Ectodermal cell (in vitro differentiated cells): ENCODE results near the gene PPP1CB. TPM values are rescaled to one million over a fixed set of nuclear protein-coding genes. Genes with fewer than 3 reads are reported as not detected.

Source experiments
- H3K27ac ChIP-seq: 2 replicates; pipeline ENCODE4 v1.7.0; 2013; ENCODE audit warnings: mild to moderate bottlenecking, low read depth, low read length; ENCODE audit not compliant: insufficient read depth, poor library complexity, severe bottlenecking
- H3K27me3 ChIP-seq: 2 replicates; pipeline ENCODE4 v1.7.0; 2013; ENCODE audit warnings: mild to moderate bottlenecking, low read length; ENCODE audit not compliant: insufficient read depth, control insufficient read depth, poor library complexity, severe bottlenecking
- H3K36me3 ChIP-seq: one replicate; pipeline ENCODE4 v1.7.0; 2013; ENCODE audit warnings: low read length; ENCODE audit not compliant: control insufficient read depth, insufficient read depth
- H3K4me1 ChIP-seq: one replicate; pipeline ENCODE4 v1.7.0; 2013; ENCODE audit warnings: low read length; ENCODE audit not compliant: control insufficient read depth, insufficient read depth
- H3K4me3 ChIP-seq: 2 replicates; pipeline ENCODE4 v1.7.0; 2013; ENCODE audit warnings: low read depth, low read length, control low read depth; ENCODE audit not compliant: insufficient read depth
- H3K9me3 ChIP-seq: 2 replicates; pipeline ENCODE4 v1.7.0; 2013; ENCODE audit warnings: mild to moderate bottlenecking, low read length, moderate library complexity; ENCODE audit not compliant: control insufficient read depth
- WGBS, 2 experiments: methylation state at CpG; one replicate each; pipeline ENCODE4 v1.1.7; 2013; ENCODE audit warnings: missing lambda C conversion rate in 2 of 2; 5-methylcytosine and 5-hydroxymethylcytosine counted together
- polyA plus RNA-seq, 4 experiments: library from polyadenylated mRNA; stranded (reverse); fragments of 50-300 nt; gene quantifications; one replicate each; pipeline ENCODE4 v1.2.3, GENCODE V29; 2013

Gene PPP1CB
- 142 TPM for polyA plus RNA-seq (2013, experiment 1 of 4)
- 160 TPM for polyA plus RNA-seq (2013, experiment 2 of 4)
- polyA plus RNA-seq (2013, experiment 3 of 4), result 100 TPM
- 104 TPM for polyA plus RNA-seq (2013, experiment 4 of 4)

DNA sequence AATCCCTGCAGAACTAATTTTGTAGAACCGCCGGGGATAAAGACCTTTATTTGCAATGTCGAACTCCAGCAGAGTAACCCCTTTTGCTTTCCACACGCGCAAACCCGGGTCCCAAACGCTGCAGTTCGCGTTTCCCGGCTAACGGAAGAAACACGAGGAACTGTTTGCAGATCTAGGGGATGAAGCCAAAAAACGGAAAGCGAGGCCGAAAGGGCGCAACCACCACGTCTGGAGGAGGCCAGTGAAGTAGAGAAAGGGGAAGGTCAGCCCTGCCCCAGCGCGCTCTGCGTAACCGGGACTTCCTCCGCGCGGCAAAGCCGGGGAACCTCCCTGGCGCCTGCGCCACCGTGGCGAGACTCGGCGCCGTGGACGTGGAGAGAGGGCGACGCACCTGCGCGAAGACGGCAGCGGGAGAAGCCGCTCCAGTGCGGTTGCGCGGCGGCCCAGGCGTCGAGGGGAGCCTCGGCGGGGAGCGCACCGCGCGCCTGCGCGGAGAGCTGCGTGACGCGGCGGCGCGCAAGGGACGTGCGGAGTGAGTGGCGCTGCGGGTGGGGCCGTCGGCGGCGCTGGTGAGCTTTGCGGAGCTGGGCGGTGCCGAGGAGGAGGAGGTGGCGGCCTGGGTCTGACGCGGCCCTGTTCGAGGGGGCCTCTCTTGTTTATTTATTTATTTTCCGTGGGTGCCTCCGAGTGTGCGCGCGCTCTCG is at the start of gene PPP1CB:
PPP1CB (plus strand) TSS at position 579 of the 704 bp plus-strand sequence. CDS start 295 bp downstream, outside the sequence.
- Histone ChIP-seq H3K27me3 (no peaks in the 10 kb centered on the region), H3K4me3 (peak within 1 kb of the TSS; percentile 93), H3K27ac (peak within 1 kb of the TSS; percentile 93), H3K9me3 (no peaks in the 10 kb centered on the region), H3K4me1 (peaks cover 4% of the 10 kb centered on the region), H3K36me3 (no peaks in the 10 kb centered on the region)
- WGBS, 2 experiments, result 1% methylated on average over 81 of the region's 81 CpGs

DNA sequence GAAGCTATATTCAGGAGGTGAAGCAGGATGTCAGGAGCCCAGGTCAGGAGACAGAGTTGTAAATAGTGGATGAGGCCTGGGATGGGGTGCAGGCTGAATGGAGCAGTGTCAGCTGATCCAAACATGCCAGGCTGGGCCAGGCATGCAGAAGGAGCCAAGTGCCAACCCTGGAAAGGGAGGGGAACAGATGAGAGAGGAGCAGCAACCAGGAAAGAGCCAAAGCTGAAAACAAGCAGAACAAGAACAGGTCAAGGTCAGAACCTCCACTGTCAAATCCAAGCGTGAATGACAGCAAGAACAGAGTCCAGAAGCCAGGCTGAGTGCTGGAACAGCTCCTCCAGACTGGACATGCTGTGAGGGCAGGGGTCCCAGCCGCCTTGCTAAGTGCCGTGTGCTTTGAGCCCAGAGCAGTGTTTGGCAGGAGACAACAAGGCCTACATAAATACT is 49.2 kb upstream of the PPP1CB start:
- Histone ChIP-seq H3K36me3 (no peaks in the 10 kb centered on the region), H3K4me3 (no peak overlapping the region), H3K9me3 (no peaks in the 10 kb centered on the region), H3K4me1 (no peaks in the 10 kb centered on the region), H3K27me3 (no peaks in the 10 kb centered on the region), H3K27ac (no peak overlapping the region)
- WGBS, 2 experiments, result 92 to 93% methylated on average over 3 of the region's 3 CpGs

DNA sequence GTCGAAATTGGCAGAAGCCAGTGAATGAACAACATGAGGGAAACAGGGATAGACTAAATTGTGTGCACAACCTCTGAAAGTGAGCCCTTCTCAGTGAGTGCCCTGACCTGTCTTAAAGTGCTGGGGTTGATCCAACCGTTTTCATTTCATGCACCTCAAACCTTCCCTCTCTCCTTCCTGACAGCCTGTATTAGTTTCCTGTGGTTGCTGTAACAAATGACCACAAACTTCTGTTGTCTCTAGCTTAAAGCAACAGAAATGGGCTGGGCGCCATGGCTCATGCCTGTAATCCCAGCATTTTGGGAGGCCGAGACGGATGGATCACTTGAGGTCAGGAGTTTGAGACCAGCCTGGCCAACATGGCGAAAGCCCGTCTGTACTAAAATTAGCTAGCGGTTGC is 48.8 kb upstream of the PPP1CB start:
- H3K9me3 ChIP-seq, result no peaks in the 10 kb centered on the region
- H3K4me1 ChIP-seq, result no peaks in the 10 kb centered on the region
- H3K27me3 ChIP-seq, result no peaks in the 10 kb centered on the region
- no peak overlapping the region for H3K4me3 ChIP-seq
- H3K27ac ChIP-seq, result no peak overlapping the region
- 93 to 94% methylated on average over 8 of the region's 8 CpGs for WGBS, 2 experiments
- H3K36me3 ChIP-seq, result no peaks in the 10 kb centered on the region

DNA sequence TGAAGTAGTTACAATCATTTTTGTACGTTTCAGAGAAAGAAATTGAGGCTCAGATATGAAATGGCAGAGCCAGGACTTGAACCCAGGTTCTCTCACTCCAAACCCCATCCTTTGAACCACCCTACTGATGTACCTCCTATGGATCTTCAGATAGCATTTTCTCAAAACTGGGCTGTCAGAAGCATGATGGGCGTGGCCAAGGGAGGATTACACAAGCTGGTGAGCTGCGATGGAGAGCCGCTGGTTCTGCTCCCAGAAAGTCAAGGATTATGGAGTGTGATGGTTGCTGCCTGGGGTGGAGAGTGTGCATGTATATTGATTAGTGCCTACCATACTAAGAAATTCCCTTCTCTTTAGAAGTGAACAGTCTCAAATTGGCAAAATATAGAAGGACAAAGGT is 47.0 kb upstream of the PPP1CB start:
- no peaks in the 10 kb centered on the region for H3K36me3 ChIP-seq
- H3K4me3 ChIP-seq, result no peak overlapping the region
- no peak overlapping the region for H3K27ac ChIP-seq
- H3K4me1 ChIP-seq, result no peaks in the 10 kb centered on the region
- no peaks in the 10 kb centered on the region for H3K27me3 ChIP-seq
- H3K9me3 ChIP-seq, result no peaks in the 10 kb centered on the region
- 94% methylated on average over 4 of the region's 4 CpGs for WGBS, 2 experiments

- H3K27ac ChIP-seq, result no peak overlapping the region
- H3K9me3 ChIP-seq, result no peaks in the 10 kb centered on the region
- H3K4me3 ChIP-seq, result no peak overlapping the region
- WGBS, 2 experiments, result 82 to 96% methylated on average over 4 of the region's 4 CpGs
- no peaks in the 10 kb centered on the region for H3K27me3 ChIP-seq
- no peaks in the 10 kb centered on the region for H3K4me1 ChIP-seq
- no peaks in the 10 kb centered on the region for H3K36me3 ChIP-seq
These were observed 45.7 kb upstream of the PPP1CB start for GRCh38 chr2:28705751-28706440.

GRCh38 chr2:28707592-28707991 is 44.0 kb upstream of the PPP1CB start:
- H3K4me3 ChIP-seq, result no peak overlapping the region
- H3K36me3 ChIP-seq, result no peaks in the 10 kb centered on the region
- H3K27me3 ChIP-seq, result no peaks in the 10 kb centered on the region
- 92 to 96% methylated on average over 1 of the region's 1 CpG for WGBS, 2 experiments
- no peaks in the 10 kb centered on the region for H3K4me1 ChIP-seq
- H3K9me3 ChIP-seq, result no peaks in the 10 kb centered on the region
- H3K27ac ChIP-seq, result no peak overlapping the region

DNA sequence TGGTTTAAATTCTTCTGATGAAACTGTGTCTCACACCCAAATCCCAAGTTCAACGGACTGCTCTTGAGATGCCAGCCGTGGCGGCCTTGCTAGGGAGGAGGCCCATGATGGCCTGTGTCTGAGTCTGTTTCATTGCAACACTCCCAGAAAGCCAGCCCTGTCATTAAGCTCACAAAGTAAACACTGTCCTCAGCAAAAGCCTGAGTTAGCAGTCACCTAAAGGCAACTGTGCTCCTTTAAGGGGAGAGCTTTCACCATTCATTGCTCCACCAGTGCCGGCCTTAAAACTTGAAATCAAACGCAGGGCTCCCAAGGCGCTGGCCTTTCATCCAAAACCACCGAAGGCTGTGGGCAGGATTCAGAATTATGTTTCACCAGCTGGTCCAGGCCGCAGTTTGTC is 42.5 kb upstream of the PPP1CB start:
- Histone ChIP-seq H3K27me3 (no peaks in the 10 kb centered on the region), H3K36me3 (no peaks in the 10 kb centered on the region), H3K4me3 (no peak overlapping the region), H3K27ac (no peak overlapping the region), H3K9me3 (no peaks in the 10 kb centered on the region), H3K4me1 (no peaks in the 10 kb centered on the region)
- 91 to 92% methylated on average over 8 of the region's 8 CpGs for WGBS, 2 experiments

DNA sequence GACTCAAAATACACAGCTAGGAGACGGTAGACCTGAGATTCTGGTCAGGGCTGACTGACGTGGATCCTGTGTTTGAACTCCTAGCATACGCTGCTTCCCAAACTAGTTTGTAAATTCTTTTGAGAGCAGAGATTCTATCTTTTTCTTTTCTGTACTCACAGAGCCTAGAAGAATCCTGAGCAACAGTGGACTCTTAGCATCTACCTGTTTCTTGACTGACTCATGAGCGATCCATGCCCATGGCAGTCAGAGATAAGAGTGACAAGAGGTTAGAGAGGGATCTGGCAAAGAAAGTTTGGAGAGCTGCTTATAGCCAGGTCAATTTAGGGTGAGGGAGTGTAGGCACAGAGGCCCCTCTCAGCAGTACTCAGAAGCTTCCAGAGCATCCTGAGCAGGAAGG is 41.1 kb upstream of the PPP1CB start:
- Histone ChIP-seq H3K27me3 (no peaks in the 10 kb centered on the region), H3K4me3 (no peak overlapping the region), H3K27ac (no peak overlapping the region), H3K36me3 (no peaks in the 10 kb centered on the region), H3K9me3 (no peaks in the 10 kb centered on the region), H3K4me1 (no peaks in the 10 kb centered on the region)
- WGBS, 2 experiments, result 95 to 96% methylated on average over 4 of the region's 4 CpGs

DNA sequence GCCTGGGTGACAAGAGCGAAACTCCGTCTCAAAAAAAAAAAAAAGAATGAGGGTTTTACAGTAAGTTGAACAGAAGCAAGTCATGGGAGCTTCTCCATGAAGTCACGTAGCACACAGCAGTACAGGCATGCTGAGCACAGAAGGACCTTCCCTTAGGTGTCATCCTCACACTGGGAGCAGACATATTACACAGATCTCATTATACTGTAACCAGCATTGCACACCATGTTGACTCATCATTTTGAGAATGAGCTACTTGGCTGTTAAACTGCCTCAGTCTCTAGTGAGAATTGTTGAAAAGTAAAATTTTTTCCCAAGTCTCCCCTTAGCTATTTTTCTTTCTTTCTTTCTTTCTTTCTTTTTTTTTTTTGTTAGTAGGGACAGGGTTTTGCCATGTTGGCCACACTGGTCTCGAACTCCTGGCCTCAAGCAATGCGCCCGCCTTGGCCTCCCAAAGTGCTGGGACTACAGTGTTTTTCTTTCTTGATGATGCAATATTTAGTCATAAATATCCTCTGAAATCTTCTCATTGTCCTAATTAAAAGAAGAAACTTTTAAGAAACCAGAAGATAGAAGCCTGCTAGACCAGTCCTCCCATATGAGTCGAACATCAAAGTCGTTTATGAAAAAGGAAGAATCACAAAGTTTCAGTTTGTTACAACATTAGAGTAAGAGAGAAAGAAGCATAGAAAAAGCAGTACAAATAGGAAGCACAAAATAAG is 37.9 kb upstream of the PPP1CB start:
- 95 to 96% methylated on average over 8 of the region's 8 CpGs for WGBS, 2 experiments
- no peaks in the 10 kb centered on the region for H3K4me1 ChIP-seq

GRCh38 chr2:28716265-28716865 is 35.3 kb upstream of the PPP1CB start:
- no peaks in the 10 kb centered on the region for H3K9me3 ChIP-seq
- H3K4me3 ChIP-seq, result no peak overlapping the region
- no peaks in the 10 kb centered on the region for H3K36me3 ChIP-seq
- H3K4me1 ChIP-seq, result no peaks in the 10 kb centered on the region
- no peak overlapping the region for H3K27ac ChIP-seq
- H3K27me3 ChIP-seq, result no peaks in the 10 kb centered on the region
- WGBS, 2 experiments, result 83 to 87% methylated on average over 3 to 4 of the region's 4 CpGs

More for the DNA sequence above, 37.9 kb upstream of the PPP1CB start:
- no peak overlapping the region for H3K4me3 ChIP-seq
- no peak overlapping the region for H3K27ac ChIP-seq
- H3K27me3 ChIP-seq, result no peaks in the 10 kb centered on the region
- H3K9me3 ChIP-seq, result no peaks in the 10 kb centered on the region
- no peaks in the 10 kb centered on the region for H3K36me3 ChIP-seq
